Smooth muscle cell (in vitro differentiated cells): ENCODE data around the gene KCND2. TPM values are rescaled to one million over a fixed set of nuclear protein-coding genes. Genes with fewer than 3 reads are reported as not detected.

Experiments used
- DNase-seq: peaks from one replicate; lab custom pipeline; 2025; ENCODE audit not compliant: unreplicated experiment; lab: John Stamatoyannopoulos, UW
- H2AFZ ChIP-seq: fragments of 200-600 bp; sonication (generic); 2 replicates; pipeline ENCODE4 v1.6.0; 2016; ENCODE audit warnings: antibody characterized with exemption, low read depth, mild to moderate bottlenecking
- H3F3A ChIP-seq: fragments of 200-600 bp; sonication (generic); 2 replicates; pipeline ENCODE4 v1.6.0; 2017; ENCODE audit warnings: antibody characterized with exemption, low read depth
- H3K27ac ChIP-seq: fragments of 200-600 bp; sonication (generic); 2 replicates; pipeline ENCODE4 v1.5.1; 2016; ENCODE audit warnings: low read depth, mild to moderate bottlenecking
- H3K27me3 ChIP-seq: fragments of 200-600 bp; sonication (generic); 2 replicates; pipeline ENCODE4 v1.6.1; 2016; ENCODE audit warnings: low read depth, mild to moderate bottlenecking
- H3K36me3 ChIP-seq: fragments of 200-600 bp; sonication (generic); 2 replicates; pipeline ENCODE4 v1.5.1; 2016; ENCODE audit warnings: low read depth
- H3K4me1 ChIP-seq: fragments of 200-600 bp; sonication (generic); 2 replicates; pipeline ENCODE4 v1.5.1; 2016; ENCODE audit warnings: low read depth
- H3K4me2 ChIP-seq: fragments of 200-600 bp; sonication (generic); 2 replicates; pipeline ENCODE4 v1.6.0; 2016; ENCODE audit warnings: mild to moderate bottlenecking
- H3K4me3 ChIP-seq: fragments of 200-600 bp; sonication (generic); 2 replicates; pipeline ENCODE4 v1.5.1; 2016; ENCODE audit warnings: mild to moderate bottlenecking
- H3K79me2 ChIP-seq: fragments of 200-600 bp; sonication (generic); 2 replicates; pipeline ENCODE4 v1.6.0; 2016; ENCODE audit warnings: low read depth, mild to moderate bottlenecking
- H3K9ac ChIP-seq: fragments of 200-600 bp; sonication (generic); 2 replicates; pipeline ENCODE4 v1.6.0; 2016; ENCODE audit warnings: low read depth
- H3K9me3 ChIP-seq: fragments of 200-600 bp; sonication (generic); replicated peaks from 2 replicates; pipeline ENCODE4 v1.5.1; 2016; ENCODE audit warnings: low read depth
- H4K20me1 ChIP-seq: fragments of 200-600 bp; sonication (generic); 2 replicates; pipeline ENCODE4 v1.6.0; 2016; ENCODE audit warnings: low read depth
- WGBS: methylation state at CpG from one replicate; pipeline ENCODE4 v1.1.7; 2016; ENCODE audit warnings: low lambda C conversion rate; 5-methylcytosine and 5-hydroxymethylcytosine counted together
- polyA plus RNA-seq: library from polyadenylated mRNA; unstranded; fragments of >200 nt; fragmentation: Nextera tagmentation; extraction: Ambion mirVana; gene quantifications from 2 replicates; pipeline ENCODE4 v1.2.1, GENCODE V29; 2016
- total RNA-seq: library from RNA; depleted of rRNA; stranded (reverse); fragments of >200 nt; gene quantifications from 2 replicates; pipeline ENCODE4 v1.2.3, GENCODE V29; 2014
- TF ChIP-seq, protein P1 (sequence below): fragments of 200-600 bp; sonication (generic); IDR thresholded peaks from 2 replicates; pipeline ENCODE4 v1.5.1; 2017; ENCODE audit warnings: borderline replicate concordance, mild to moderate bottlenecking, antibody characterized with exemption; ENCODE audit not compliant: insufficient read depth, poor library complexity, severe bottlenecking

The KCND2 gene
- total and polyA plus RNA-seq, 2 experiments from 2014 or later = 1.6 to 2.9 TPM

GRCh38 chr7:120353171-120353570 is 80.2 kb downstream of the KCND2 start:
- no peak overlapping the region for H3K27ac ChIP-seq
- H4K20me1 ChIP-seq = no peaks in the 10 kb centered on the region
- H3F3A ChIP-seq = no peaks in the 10 kb centered on the region
- H3K4me1 ChIP-seq = no peaks in the 10 kb centered on the region
- TF ChIP-seq, protein P1, sequence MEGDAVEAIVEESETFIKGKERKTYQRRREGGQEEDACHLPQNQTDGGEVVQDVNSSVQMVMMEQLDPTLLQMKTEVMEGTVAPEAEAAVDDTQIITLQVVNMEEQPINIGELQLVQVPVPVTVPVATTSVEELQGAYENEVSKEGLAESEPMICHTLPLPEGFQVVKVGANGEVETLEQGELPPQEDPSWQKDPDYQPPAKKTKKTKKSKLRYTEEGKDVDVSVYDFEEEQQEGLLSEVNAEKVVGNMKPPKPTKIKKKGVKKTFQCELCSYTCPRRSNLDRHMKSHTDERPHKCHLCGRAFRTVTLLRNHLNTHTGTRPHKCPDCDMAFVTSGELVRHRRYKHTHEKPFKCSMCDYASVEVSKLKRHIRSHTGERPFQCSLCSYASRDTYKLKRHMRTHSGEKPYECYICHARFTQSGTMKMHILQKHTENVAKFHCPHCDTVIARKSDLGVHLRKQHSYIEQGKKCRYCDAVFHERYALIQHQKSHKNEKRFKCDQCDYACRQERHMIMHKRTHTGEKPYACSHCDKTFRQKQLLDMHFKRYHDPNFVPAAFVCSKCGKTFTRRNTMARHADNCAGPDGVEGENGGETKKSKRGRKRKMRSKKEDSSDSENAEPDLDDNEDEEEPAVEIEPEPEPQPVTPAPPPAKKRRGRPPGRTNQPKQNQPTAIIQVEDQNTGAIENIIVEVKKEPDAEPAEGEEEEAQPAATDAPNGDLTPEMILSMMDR = no peak
- H3K27me3 ChIP-seq = no peaks in the 10 kb centered on the region
- H3K79me2 ChIP-seq = no peaks in the 10 kb centered on the region
- no peak overlapping the region for H3K4me2 ChIP-seq
- no peaks in the 10 kb centered on the region for H3K9me3 ChIP-seq
- WGBS = 94% methylated on average over 3 of the region's 3 CpGs
- no peak for DNase-seq
- no peak overlapping the region for H3K9ac ChIP-seq
- no peak overlapping the region for H2AFZ ChIP-seq
- no peaks in the 10 kb centered on the region for H3K36me3 ChIP-seq
- H3K4me3 ChIP-seq = no peak overlapping the region

DNA sequence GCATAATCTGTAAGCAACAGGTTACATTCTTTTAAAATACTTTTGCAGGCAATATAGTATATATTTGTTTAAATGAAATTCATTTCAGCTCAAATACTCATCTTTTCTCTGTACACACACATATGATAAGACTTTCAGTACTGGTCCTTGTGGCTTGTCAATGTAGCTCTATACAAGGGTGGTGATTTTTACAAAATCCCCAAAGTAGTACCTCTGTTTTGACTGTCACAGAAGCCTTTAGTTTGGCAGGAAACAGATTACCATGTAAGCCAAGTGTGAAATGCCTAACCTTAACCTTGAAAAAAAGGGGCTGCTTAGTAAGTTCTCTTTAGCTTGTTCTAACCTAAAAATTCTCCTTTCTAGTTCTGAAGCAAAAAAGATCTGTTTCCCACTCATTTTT is 87.9 kb downstream of the KCND2 start:
- no peak for DNase-seq
- H3K27me3 ChIP-seq = no peaks in the 10 kb centered on the region
- no peak overlapping the region for H2AFZ ChIP-seq
- H3F3A ChIP-seq = no peaks in the 10 kb centered on the region
- TF ChIP-seq, protein P1 = no peak
- no peak overlapping the region for H3K4me3 ChIP-seq
- no peak overlapping the region for H3K27ac ChIP-seq
- H3K79me2 ChIP-seq = no peaks in the 10 kb centered on the region
- H3K9ac ChIP-seq = no peak overlapping the region
- H4K20me1 ChIP-seq = no peaks in the 10 kb centered on the region
- no peaks in the 10 kb centered on the region for H3K9me3 ChIP-seq
- no peak overlapping the region for H3K4me2 ChIP-seq
- no peaks in the 10 kb centered on the region for H3K36me3 ChIP-seq
- no peaks in the 10 kb centered on the region for H3K4me1 ChIP-seq

DNA sequence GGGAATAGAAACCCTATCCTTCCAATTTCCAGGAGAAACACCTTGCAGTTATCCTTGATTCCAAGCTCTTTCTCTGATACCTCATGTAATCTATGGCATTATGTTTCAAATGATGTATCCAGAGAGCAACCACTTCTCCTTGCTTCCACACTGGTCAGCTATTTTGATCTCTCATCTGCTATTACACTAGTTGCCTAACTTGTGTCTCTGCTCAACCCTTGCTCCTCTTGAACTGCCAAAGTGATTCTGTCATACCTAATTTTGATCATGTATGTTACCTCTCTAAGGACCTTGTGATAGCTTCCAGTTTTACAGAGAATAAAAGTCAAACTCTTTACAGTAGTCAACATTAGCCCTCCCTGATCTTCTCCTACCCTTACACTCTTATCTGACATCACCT is 90.4 kb downstream of the KCND2 start:
- no peak overlapping the region for H3K4me2 ChIP-seq
- TF ChIP-seq, protein P1 = no peak
- H2AFZ ChIP-seq = no peak overlapping the region
- no peaks in the 10 kb centered on the region for H3K36me3 ChIP-seq
- H3K79me2 ChIP-seq = no peaks in the 10 kb centered on the region
- H3K27me3 ChIP-seq = no peaks in the 10 kb centered on the region
- no peak overlapping the region for H3K27ac ChIP-seq
- no peak overlapping the region for H3K9ac ChIP-seq
- H3F3A ChIP-seq = no peaks in the 10 kb centered on the region
- H3K4me1 ChIP-seq = no peaks in the 10 kb centered on the region
- no peaks in the 10 kb centered on the region for H3K9me3 ChIP-seq
- H3K4me3 ChIP-seq = no peak overlapping the region
- no peak for DNase-seq
- no peaks in the 10 kb centered on the region for H4K20me1 ChIP-seq

DNA sequence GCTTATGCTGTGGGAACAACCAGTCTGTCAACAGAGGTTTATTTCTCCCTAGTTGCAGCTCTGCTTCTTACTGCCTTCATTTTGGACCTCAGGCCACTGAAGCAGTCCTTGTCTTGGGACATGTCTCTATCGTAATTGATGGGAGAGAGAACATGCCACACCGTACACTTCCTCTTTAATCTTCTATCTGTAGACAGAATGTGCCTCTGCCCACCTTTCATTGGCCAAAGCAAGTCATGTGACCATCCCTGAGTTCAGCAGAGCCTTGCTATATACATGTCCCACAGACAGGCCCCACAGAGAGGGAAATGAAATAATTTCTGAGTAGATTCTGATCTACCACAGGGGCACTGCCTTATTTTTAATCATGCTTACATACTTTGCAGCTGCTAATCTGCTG is 98.0 kb downstream of the KCND2 start:
- no peaks in the 10 kb centered on the region for H3K27me3 ChIP-seq
- no peaks in the 10 kb centered on the region for H3K4me1 ChIP-seq
- no peak for DNase-seq
- TF ChIP-seq, protein P1 = no peak
- no peaks in the 10 kb centered on the region for H3K36me3 ChIP-seq
- no peak overlapping the region for H3K9ac ChIP-seq
- H3K79me2 ChIP-seq = no peaks in the 10 kb centered on the region
- no peak overlapping the region for H3K27ac ChIP-seq
- H4K20me1 ChIP-seq = no peaks in the 10 kb centered on the region
- no peaks in the 10 kb centered on the region for H3K9me3 ChIP-seq
- no peak overlapping the region for H3K4me3 ChIP-seq
- no peak overlapping the region for H2AFZ ChIP-seq
- WGBS = 89% methylated on average over 2 of the region's 2 CpGs
- H3K4me2 ChIP-seq = no peak overlapping the region
- no peaks in the 10 kb centered on the region for H3F3A ChIP-seq
